ENCODE results near the gene KEL. TPM values are rescaled to one million over a fixed set of nuclear protein-coding genes. Genes with fewer than 3 reads are reported as not detected.

Gene KEL
- total and polyA plus RNA-seq, 2 donors (not counting 3 experiments of a cell fraction or from before 2014, with no cell fraction given), result 0.30 to 1.2 TPM

DNA sequence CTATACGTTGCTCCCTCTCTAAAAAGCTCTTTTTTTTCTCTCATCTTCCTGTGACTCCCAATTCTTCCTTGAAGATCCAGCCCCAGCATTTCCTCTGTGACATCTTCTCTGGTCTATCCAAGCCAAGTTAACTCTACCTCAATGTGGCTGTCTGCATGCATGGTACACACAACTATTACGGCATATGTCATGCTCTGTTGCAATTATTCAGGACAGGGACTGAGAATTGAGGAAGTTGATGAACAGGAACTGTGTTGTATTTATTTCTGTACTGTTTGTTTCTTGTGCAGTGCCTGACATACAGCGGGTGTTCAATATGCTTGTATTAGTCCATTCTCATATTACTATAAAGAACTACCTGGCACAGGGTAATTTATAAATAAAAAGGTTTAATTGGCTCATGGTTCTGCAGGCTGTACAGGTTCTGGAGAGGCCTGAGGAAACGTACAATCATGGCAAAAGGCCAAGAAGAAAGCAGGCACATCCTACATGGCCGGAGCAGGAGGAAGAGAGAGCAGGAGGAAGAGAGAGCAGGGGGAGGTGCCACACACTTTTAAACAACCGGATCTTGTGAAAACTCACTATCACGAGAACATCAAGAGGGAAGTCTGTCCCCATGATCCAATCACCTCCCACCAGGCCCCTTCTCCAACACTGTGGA is 34.9 kb downstream of the KEL start:
- Histone ChIP-seq H4K20me1 (replicated peaks; ENCODE audit: control insufficient read depth, extremely low read depth, insufficient read depth, low read length) (no peaks in the 10 kb centered on the region), H3K4me2 (ENCODE audit: insufficient read depth, low read length) (no peak overlapping the region), H3K9me3 (replicated peaks; ENCODE audit: control insufficient read depth, insufficient read depth, low read length) (no peaks in the 10 kb centered on the region), H3K79me2 (ENCODE audit: control insufficient read depth, insufficient read depth, low read length) (no peaks in the 10 kb centered on the region), H3K4me3 (replicated peaks in 1 of 3; ENCODE audit: insufficient read depth in 1 of 3, low read depth in 1 of 3, low read length in 3 of 3) (no peak overlapping the region), H3K27ac (ENCODE audit: insufficient read depth, low read depth, low read length) (no peak overlapping the region), H3K4me1 (ENCODE audit: control insufficient read depth, extremely low read depth, insufficient read depth, low read length) (no peaks in the 10 kb centered on the region), H2AFZ (ENCODE audit: low read depth, low read length) (no peak overlapping the region), H3K9ac (replicated peaks; ENCODE audit: extremely low read depth, insufficient read depth, low read length) (no peak overlapping the region), H3K36me3 (ENCODE audit: control insufficient read depth in 2 of 2, extremely low read depth in 1 of 2, insufficient read depth in 2 of 2, low read length in 2 of 2) (no peaks in the 10 kb centered on the region), H3K27me3 (ENCODE audit: control insufficient read depth in 2 of 2, insufficient read depth in 2 of 2, low read length in 2 of 2) (no peaks in the 10 kb centered on the region), H3K9me1 (replicated peaks; ENCODE audit: control insufficient read depth, extremely low read depth, insufficient read depth, low read length) (no peaks in the 10 kb centered on the region)
- DNase-seq (ENCODE audit: low read depth, low spot score) (no peak), FAIRE-seq (no peak)
- ChIA-PET CTCF (interaction anchor here (1.0 kb wide), 1 partner anchor 46 kb away, joined by 3 read pairs; no protein-coding TSS in a partner anchor), POLR2A (no interaction called here)
- BruUV-seq (replicated peaks), result no TSS peak
- intact Hi-C loops (cut with micrococcal nuclease) (no loop called here), dilution Hi-C loops (cut with MboI; ENCODE audit: extremely low pct_ligation_motif_present, low sequenced_read_pairs) (no loop called here)
- TF ChIP-seq JUN (IDR thresholded peaks at IDR 0.05; ENCODE audit: borderline replicate concordance, insufficient read depth, insufficient read length, low read depth), result no peak
- TF ChIP-seq, protein P1, sequence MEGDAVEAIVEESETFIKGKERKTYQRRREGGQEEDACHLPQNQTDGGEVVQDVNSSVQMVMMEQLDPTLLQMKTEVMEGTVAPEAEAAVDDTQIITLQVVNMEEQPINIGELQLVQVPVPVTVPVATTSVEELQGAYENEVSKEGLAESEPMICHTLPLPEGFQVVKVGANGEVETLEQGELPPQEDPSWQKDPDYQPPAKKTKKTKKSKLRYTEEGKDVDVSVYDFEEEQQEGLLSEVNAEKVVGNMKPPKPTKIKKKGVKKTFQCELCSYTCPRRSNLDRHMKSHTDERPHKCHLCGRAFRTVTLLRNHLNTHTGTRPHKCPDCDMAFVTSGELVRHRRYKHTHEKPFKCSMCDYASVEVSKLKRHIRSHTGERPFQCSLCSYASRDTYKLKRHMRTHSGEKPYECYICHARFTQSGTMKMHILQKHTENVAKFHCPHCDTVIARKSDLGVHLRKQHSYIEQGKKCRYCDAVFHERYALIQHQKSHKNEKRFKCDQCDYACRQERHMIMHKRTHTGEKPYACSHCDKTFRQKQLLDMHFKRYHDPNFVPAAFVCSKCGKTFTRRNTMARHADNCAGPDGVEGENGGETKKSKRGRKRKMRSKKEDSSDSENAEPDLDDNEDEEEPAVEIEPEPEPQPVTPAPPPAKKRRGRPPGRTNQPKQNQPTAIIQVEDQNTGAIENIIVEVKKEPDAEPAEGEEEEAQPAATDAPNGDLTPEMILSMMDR (IDR thresholded peaks at IDR 0.05; ENCODE audit: extremely low read depth in 1 of 2, insufficient read depth in 1 of 2, low read depth in 1 of 2, low read length in 2 of 2), result no peak
- no peak for TF ChIP-seq EZH2 (IDR thresholded peaks at IDR 0.05; ENCODE audit: borderline replicate concordance, low read depth, low read length, severe bottlenecking)
- no peak for TF ChIP-seq FOS (IDR thresholded peaks at IDR 0.05; ENCODE audit: borderline replicate concordance, insufficient read depth, low read length)
- TF ChIP-seq MYC (IDR thresholded peaks at IDR 0.05; ENCODE audit: low read depth, low read length), result no peak
- no peak for TF ChIP-seq POLR2AphosphoS5 (IDR thresholded peaks at IDR 0.05; ENCODE audit: insufficient read depth, low read depth, low read length)
- TF ChIP-seq POLR2A (IDR thresholded peaks at IDR 0.05; ENCODE audit: low read depth, low read length), result no peak
- TF ChIP-seq GATA2 (IDR thresholded peaks at IDR 0.05; ENCODE audit: insufficient read depth, insufficient read length, low read depth, low read length), result no peak
